GM19372 (cell line): ENCODE results near the gene XYLT2.

Experiments
- ATAC-seq: cut with Tn5 transposase; IDR thresholded peaks from one replicate; pipeline ENCODE4 v1.9.1; 2021; ENCODE audit warnings: mild to moderate bottlenecking, low read depth, moderate library complexity; ENCODE audit not compliant: unreplicated experiment

The XYLT2 gene

GRCh38 chr17:50347117-50347893 lies 1.4 kb downstream of the XYLT2 start:
- no peak for ATAC-seq

- ATAC-seq, result no peak
Measured at GRCh38 chr17:50347894-50348291, 2.0 kb downstream of the XYLT2 start.

- no peak for ATAC-seq
Measured at GRCh38 chr17:50348522-50349242, 2.8 kb downstream of the XYLT2 start.

- no peak for ATAC-seq
Measured at GRCh38 chr17:50349243-50349600, 3.3 kb downstream of the XYLT2 start.

- ATAC-seq, result no peak
Measured at GRCh38 chr17:50350733-50351132, 4.8 kb downstream of the XYLT2 start.

- no peak for ATAC-seq
Measured at GRCh38 chr17:50352072-50352692, 6.3 kb downstream of the XYLT2 start.

- ATAC-seq, result no peak
Measured at GRCh38 chr17:50352693-50353599, 7.0 kb downstream of the XYLT2 start.

GRCh38 chr17:50353600-50354195 lies 7.8 kb downstream of the XYLT2 start:
- no peak for ATAC-seq

GRCh38 chr17:50354198-50354597 lies 8.3 kb downstream of the XYLT2 start:
- no peak for ATAC-seq

- ATAC-seq, result no peak
Measured at GRCh38 chr17:50354776-50355175, 8.8 kb downstream of the XYLT2 start.

- no peak for ATAC-seq
Measured at GRCh38 chr17:50355336-50355700, 9.4 kb downstream of the XYLT2 start.

- ATAC-seq, result no peak
Measured at GRCh38 chr17:50355701-50356341, 9.9 kb downstream of the XYLT2 start.

GRCh38 chr17:50356418-50356817 lies 10.5 kb downstream of the XYLT2 start:
- ATAC-seq, result no peak

- ATAC-seq, result no peak
Measured at GRCh38 chr17:50356892-50357510, 11.1 kb downstream of the XYLT2 start.

GRCh38 chr17:50358177-50358576 lies 12.3 kb downstream of the XYLT2 start:
- ATAC-seq, result no peak

GRCh38 chr17:50359005-50359699 lies 13.2 kb downstream of the XYLT2 start:
- no peak for ATAC-seq

- ATAC-seq, result no peak
Measured at GRCh38 chr17:50359998-50360461, 14.1 kb downstream of the XYLT2 start.

GRCh38 chr17:50360486-50361115 lies 14.7 kb downstream of the XYLT2 start:
- no peak for ATAC-seq
